Right lobe of liver (tissue), 4 donors: ENCODE results near the gene DHRS7.

Experiments used
- POLR2A ChIP-seq: fragments of 450-650 bp; IDR thresholded peaks from one replicate; pipeline ENCODE4 v1.6.1; 2017; ENCODE audit warnings: antibody characterized with exemption, mild to moderate bottlenecking
- TF ChIP-seq, protein P1 (sequence below), 4 donors: fragments of 200-600 bp in 3 of 4; fragments of 450-650 bp in 1 of 4; IDR thresholded peaks; one replicate each; pipeline versions ENCODE4 v1.5.1 to v1.8.0; 2016 to 2022; ENCODE audit warnings: antibody characterized with exemption in 4 of 4, mild to moderate bottlenecking in 2 of 4
- donor health status: DM: no; HTN: no; CAD: no.
- donor health status: DM: no; HTN: no; CAD: no.
- donor health status: DM: no; HTN: yes; CAD: no.

DNA sequence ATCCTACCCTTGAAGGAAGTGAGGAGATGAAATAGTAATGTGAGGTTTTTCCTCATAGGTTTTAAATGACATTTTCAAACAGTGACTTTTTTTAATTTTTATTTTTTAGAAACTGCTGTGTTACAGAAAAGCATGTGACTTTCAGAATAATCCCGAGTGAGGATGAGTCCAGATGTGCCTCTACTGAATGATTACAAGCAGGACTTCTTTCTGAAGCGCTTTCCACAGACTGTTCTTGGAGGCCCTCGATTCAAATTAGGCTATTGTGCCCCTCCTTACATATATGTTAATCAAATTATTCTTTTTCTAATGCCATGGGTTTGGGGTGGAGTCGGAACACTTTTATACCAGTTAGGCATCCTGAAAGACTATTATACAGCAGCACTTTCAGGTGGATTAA lies 57.7 kb downstream of the DHRS7 start:
- TF ChIP-seq, protein P1, sequence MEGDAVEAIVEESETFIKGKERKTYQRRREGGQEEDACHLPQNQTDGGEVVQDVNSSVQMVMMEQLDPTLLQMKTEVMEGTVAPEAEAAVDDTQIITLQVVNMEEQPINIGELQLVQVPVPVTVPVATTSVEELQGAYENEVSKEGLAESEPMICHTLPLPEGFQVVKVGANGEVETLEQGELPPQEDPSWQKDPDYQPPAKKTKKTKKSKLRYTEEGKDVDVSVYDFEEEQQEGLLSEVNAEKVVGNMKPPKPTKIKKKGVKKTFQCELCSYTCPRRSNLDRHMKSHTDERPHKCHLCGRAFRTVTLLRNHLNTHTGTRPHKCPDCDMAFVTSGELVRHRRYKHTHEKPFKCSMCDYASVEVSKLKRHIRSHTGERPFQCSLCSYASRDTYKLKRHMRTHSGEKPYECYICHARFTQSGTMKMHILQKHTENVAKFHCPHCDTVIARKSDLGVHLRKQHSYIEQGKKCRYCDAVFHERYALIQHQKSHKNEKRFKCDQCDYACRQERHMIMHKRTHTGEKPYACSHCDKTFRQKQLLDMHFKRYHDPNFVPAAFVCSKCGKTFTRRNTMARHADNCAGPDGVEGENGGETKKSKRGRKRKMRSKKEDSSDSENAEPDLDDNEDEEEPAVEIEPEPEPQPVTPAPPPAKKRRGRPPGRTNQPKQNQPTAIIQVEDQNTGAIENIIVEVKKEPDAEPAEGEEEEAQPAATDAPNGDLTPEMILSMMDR (IDR thresholded peaks at IDR 0.05) = no peak
- TF ChIP-seq POLR2A = no peak
